HEK293 (cell line): ENCODE data around the gene TRIM3.

Experiments used
- CTCF ChIA-PET: fragments of 350-600 bp; formaldehyde crosslinking; extraction: SDS; loops from one replicate; lab custom pipeline; 2021; ENCODE audit warnings: antibody characterized with exemption; lab: Yijun Ruan, JAX
- POLR2A ChIA-PET: fragments of 300-600 bp; formaldehyde crosslinking; extraction: SDS; loops from one replicate; lab custom pipeline; 2020; ENCODE audit warnings: antibody characterized with exemption, inconsistent platforms; lab: Yijun Ruan, JAX
- H3K27ac ChIP-seq: fragments of 200-500 bp; sonication (Bioruptor generic); 2 replicates; pipeline ENCODE4 v1.5.1; 2014; ENCODE audit warnings: low read depth, low read length, control low read depth, inconsistent platforms; ENCODE audit errors: extremely low read depth
- H3K36me3 ChIP-seq, 2 experiments: fragments of 200-500 bp in 1 of 2; sonication (Bioruptor generic) in 1 of 2; 1 replicate in 1 of 2; 2 replicates in 1 of 2; pipeline ENCODE4 v1.5.1; 2014 to 2017; ENCODE audit warnings: inconsistent platforms in 2 of 2, low read length in 2 of 2; ENCODE audit not compliant: control insufficient read depth in 2 of 2, insufficient read depth in 1 of 2
- H3K4me1 ChIP-seq: fragments of 200-500 bp; sonication (Bioruptor generic); 2 replicates; pipeline ENCODE4 v1.5.1; 2014; ENCODE audit warnings: mild to moderate bottlenecking, low read length, inconsistent platforms; ENCODE audit not compliant: control insufficient read depth, insufficient read depth
- H3K4me3 ChIP-seq: 2 replicates; pipeline ENCODE4 v1.5.1; 2011; ENCODE audit warnings: low read depth, mild to moderate bottlenecking, control low read depth, low read length, moderate library complexity
- H3K9me3 ChIP-seq: fragments of 200-500 bp; sonication (Bioruptor generic); 2 replicates; pipeline ENCODE4 v1.5.1; 2014; ENCODE audit warnings: low read depth, low read length, inconsistent platforms; ENCODE audit not compliant: control insufficient read depth, insufficient read depth
- BCL11B ChIP-seq: fragments of 450-650 bp; formaldehyde crosslinking; IDR thresholded peaks from 2 replicates; pipeline ENCODE4 v1.5.1; 2016; ENCODE audit warnings: low read depth, missing biosample characterization, missing genetic modification characterization
- CTCF ChIP-seq: fragments of 450-650 bp; formaldehyde crosslinking; IDR thresholded peaks from 2 replicates; pipeline ENCODE4 v1.5.1; 2016; ENCODE audit warnings: missing biosample characterization, missing genetic modification characterization
- FEZF1 ChIP-seq: fragments of 450-650 bp; formaldehyde crosslinking; IDR thresholded peaks from 2 replicates; pipeline ENCODE4 v1.5.1; 2016; ENCODE audit warnings: missing biosample characterization, missing genetic modification characterization
- GLI2 ChIP-seq: fragments of 450-650 bp; formaldehyde crosslinking; IDR thresholded peaks from 2 replicates; pipeline ENCODE4; 2017; ENCODE audit warnings: missing biosample characterization, missing genetic modification characterization, low read depth, borderline replicate concordance
- KLF9 ChIP-seq: fragments of 450-650 bp; formaldehyde crosslinking; IDR thresholded peaks from 2 replicates; pipeline ENCODE4 v1.5.1; 2016; ENCODE audit warnings: missing biosample characterization, missing genetic modification characterization, low read depth
- PATZ1 ChIP-seq: fragments of 450-650 bp; formaldehyde crosslinking; IDR thresholded peaks from 2 replicates; pipeline ENCODE4 v1.5.1; 2016; ENCODE audit warnings: missing biosample characterization, missing genetic modification characterization
- RBAK ChIP-seq: fragments of 450-650 bp; formaldehyde crosslinking; IDR thresholded peaks from 2 replicates; pipeline ENCODE4 v1.5.1; 2016; ENCODE audit warnings: missing biosample characterization, missing genetic modification characterization
- TRIM28 ChIP-seq: IDR thresholded peaks from 2 replicates; pipeline ENCODE4 v1.6.1; 2011; ENCODE audit warnings: low read length, control low read depth, borderline replicate concordance
- YY2 ChIP-seq: fragments of 450-650 bp; formaldehyde crosslinking; IDR thresholded peaks from 2 replicates; pipeline ENCODE4 v1.5.1; 2016; ENCODE audit warnings: missing biosample characterization, missing genetic modification characterization
- ZBTB17 ChIP-seq: fragments of 450-650 bp; formaldehyde crosslinking; IDR thresholded peaks from 2 replicates; pipeline ENCODE4 v1.5.1; 2016; ENCODE audit warnings: missing biosample characterization, missing genetic modification characterization
- ZBTB7A ChIP-seq: fragments of 450-650 bp; formaldehyde crosslinking; IDR thresholded peaks from 2 replicates; pipeline ENCODE4 v1.5.1; 2016; ENCODE audit warnings: low read depth, missing biosample characterization, missing genetic modification characterization
- ZNF202 ChIP-seq: fragments of 450-650 bp; formaldehyde crosslinking; IDR thresholded peaks from 2 replicates; pipeline ENCODE4 v1.5.1; 2016; ENCODE audit warnings: missing biosample characterization, missing genetic modification characterization, borderline replicate concordance
- ZNF266 ChIP-seq: fragments of 450-650 bp; formaldehyde crosslinking; IDR thresholded peaks from 2 replicates; pipeline ENCODE4 v1.5.1; 2016; ENCODE audit warnings: missing biosample characterization, missing genetic modification characterization, low read depth
- ZNF350 ChIP-seq: fragments of 450-650 bp; formaldehyde crosslinking; IDR thresholded peaks from 2 replicates; pipeline ENCODE4 v1.5.0; 2017; ENCODE audit warnings: missing biosample characterization, mild to moderate bottlenecking, missing genetic modification characterization
- ZNF398 ChIP-seq: fragments of 450-650 bp; formaldehyde crosslinking; IDR thresholded peaks from 2 replicates; pipeline ENCODE4 v1.5.1; 2017; ENCODE audit warnings: missing biosample characterization, missing genetic modification characterization
- ZNF423 ChIP-seq: fragments of 450-650 bp; formaldehyde crosslinking; IDR thresholded peaks from 2 replicates; pipeline ENCODE4 v1.5.1; 2016; ENCODE audit warnings: missing biosample characterization, missing genetic modification characterization
- ZNF561 ChIP-seq: fragments of 450-650 bp; IDR thresholded peaks from 2 replicates; pipeline ENCODE4 v1.5.1; 2018; ENCODE audit warnings: missing biosample characterization, missing genetic modification characterization, borderline replicate concordance
- ZNF580 ChIP-seq: fragments of 450-650 bp; formaldehyde crosslinking; IDR thresholded peaks from 2 replicates; pipeline ENCODE4 v1.5.1; 2016; ENCODE audit warnings: missing biosample characterization, missing genetic modification characterization
- ZNF654 ChIP-seq: fragments of 450-650 bp; formaldehyde crosslinking; IDR thresholded peaks from 2 replicates; pipeline ENCODE4 v1.5.1; 2016; ENCODE audit warnings: low read depth, missing biosample characterization, missing genetic modification characterization
- TF ChIP-seq, protein P1 (sequence below): fragments of 450-650 bp; formaldehyde crosslinking; IDR thresholded peaks from 2 replicates; pipeline ENCODE4 v1.5.1; 2016; ENCODE audit warnings: missing biosample characterization, missing genetic modification characterization
- TF ChIP-seq, protein P2 (sequence below): fragments of 450-650 bp; formaldehyde crosslinking; IDR thresholded peaks from 2 replicates; pipeline ENCODE4 v1.5.1; 2016; ENCODE audit warnings: missing biosample characterization, missing genetic modification characterization

Gene TRIM3

DNA sequence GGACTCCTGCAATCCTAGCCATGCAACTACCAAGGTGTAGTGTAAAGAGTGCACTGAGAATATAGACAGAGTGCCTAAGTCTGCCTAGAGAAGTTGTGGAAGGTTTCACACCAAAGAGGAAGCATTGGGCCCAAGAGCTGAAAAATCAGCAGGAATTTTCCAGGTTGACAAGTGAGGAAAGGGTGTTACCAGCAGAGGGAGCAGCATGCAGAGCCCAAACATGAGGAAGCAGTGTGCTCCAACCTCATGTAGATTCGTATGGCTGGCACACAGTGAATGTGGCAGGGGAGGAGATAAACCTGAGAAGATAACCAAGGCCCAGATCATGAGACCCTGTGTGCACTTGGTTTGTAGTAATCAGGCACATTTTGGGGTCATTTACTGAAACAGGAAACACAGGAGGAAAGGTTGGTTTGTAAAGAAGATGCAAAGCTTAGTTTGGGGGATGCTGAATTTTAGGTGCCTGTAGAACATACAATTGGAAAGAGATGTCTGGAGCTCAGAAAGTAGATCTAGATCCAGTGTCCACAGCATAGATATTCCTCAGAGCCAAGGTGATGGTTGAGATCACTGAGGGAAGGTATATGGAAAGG is 34.7 kb downstream of the TRIM3 start:
- TF ChIP-seq ZNF654 (tag by site-specific recombination) (peak; percentile 35), ZNF398 (tag by site-specific recombination) (no peak), ZBTB17 (tag by site-specific recombination) (peak; percentile 41; the same call in 1 of the 2 replicates), CTCF (tag by site-specific recombination) (peak; percentile 56; the same call in 1 of the 2 replicates)
- TF ChIP-seq, all 188 proteins: peak for 3
- POLR2A ChIA-PET, result interaction anchor here (0.9 to 1.0 kb wide), 2 partner anchors 20 to 42 kb away, joined by 3 read pairs; partner anchors contain the start of genes APBB1, ARFIP2 and TIMM10B
- Histone ChIP-seq H3K9me3 (no peaks in the 10 kb centered on the region), H3K36me3 (no peaks in the 10 kb centered on the region), H3K4me3 (no peak overlapping the region), H3K27ac (no peak overlapping the region), H3K4me1 (no peaks in the 10 kb centered on the region)
- CTCF ChIA-PET, result interaction anchor here (0.6 to 11.2 kb wide), 35 partner anchors 10 to 319 kb away, joined by 3 to 228 read pairs (median 4); partner anchors contain the start of genes APBB1 and SMPD1

GRCh38 chr11:6437993-6438392 is 35.7 kb downstream of the TRIM3 start:
- Histone ChIP-seq H3K4me3 (no peak overlapping the region), H3K27ac (no peak overlapping the region), H3K4me1 (no peaks in the 10 kb centered on the region), H3K9me3 (no peaks in the 10 kb centered on the region), H3K36me3 (no peaks in the 10 kb centered on the region)
- ChIA-PET POLR2A (interaction anchor here (0.9 kb wide), 1 partner anchor 19 kb away, joined by 4 read pairs; the partner anchor contains the start of gene APBB1), CTCF (interaction anchor here (0.6 to 11.2 kb wide), 23 partner anchors 9 to 1252 kb away, joined by 3 to 228 read pairs (median 5); partner anchors contain the start of genes APBB1 and SMPD1)
- no peak for TF ChIP-seq GLI2
- TF ChIP-seq, protein P1, sequence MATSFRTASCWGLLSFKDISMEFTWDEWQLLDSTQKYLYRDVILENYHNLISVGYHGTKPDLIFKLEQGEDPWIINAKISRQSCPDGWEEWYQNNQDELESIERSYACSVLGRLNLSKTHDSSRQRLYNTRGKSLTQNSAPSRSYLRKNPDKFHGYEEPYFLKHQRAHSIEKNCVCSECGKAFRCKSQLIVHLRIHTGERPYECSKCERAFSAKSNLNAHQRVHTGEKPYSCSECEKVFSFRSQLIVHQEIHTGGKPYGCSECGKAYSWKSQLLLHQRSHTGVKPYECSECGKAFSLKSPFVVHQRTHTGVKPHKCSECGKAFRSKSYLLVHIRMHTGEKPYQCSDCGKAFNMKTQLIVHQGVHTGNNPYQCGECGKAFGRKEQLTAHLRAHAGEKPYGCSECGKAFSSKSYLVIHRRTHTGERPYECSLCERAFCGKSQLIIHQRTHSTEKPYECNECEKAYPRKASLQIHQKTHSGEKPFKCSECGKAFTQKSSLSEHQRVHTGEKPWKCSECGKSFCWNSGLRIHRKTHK (tag by site-specific recombination), result no peak
- TF ChIP-seq ZBTB7A (tag by site-specific recombination), result no peak
- TF ChIP-seq, all 188 proteins: peak for 0

DNA sequence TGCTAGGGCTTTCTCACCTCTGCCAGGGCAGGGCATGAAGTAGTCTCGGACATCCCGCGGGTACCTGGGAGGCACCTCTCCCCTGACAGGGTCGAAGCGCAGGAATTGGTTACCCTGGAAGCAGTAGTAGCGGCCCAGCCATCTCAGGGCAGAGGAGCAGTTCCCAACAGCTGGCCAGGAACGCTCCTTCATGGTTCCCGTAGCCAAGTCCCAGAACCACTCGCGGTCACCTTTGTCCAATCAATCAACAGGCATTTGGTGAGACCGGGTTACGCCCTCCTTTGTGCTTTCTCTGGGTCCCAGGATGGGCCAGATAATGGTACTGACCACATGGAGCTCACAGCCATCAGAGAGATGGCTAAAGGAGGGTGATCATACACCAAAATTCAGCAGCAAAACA is 36.3 kb downstream of the TRIM3 start:
- TF ChIP-seq ZBTB17 (tag by site-specific recombination), result no peak
- TF ChIP-seq YY2 (tag by site-specific recombination), result no peak
- TF ChIP-seq KLF9 (tag by site-specific recombination), result no peak
- no peak for TF ChIP-seq ZNF350 (tag by site-specific recombination)
- no peak for TF ChIP-seq RBAK (tag by site-specific recombination)
- TF ChIP-seq TRIM28, result no peak
- no peak for TF ChIP-seq ZNF202 (tag by site-specific recombination)
- TF ChIP-seq PATZ1 (tag by site-specific recombination), result no peak
- no peak for TF ChIP-seq ZNF423
- TF ChIP-seq ZNF561 (tag by site-specific recombination), result no peak
- TF ChIP-seq ZNF580 (tag by site-specific recombination), result no peak
- no peak for TF ChIP-seq ZNF266
- no peak for TF ChIP-seq BCL11B (tag by site-specific recombination)
- TF ChIP-seq FEZF1, result no peak
- TF ChIP-seq, protein P2, sequence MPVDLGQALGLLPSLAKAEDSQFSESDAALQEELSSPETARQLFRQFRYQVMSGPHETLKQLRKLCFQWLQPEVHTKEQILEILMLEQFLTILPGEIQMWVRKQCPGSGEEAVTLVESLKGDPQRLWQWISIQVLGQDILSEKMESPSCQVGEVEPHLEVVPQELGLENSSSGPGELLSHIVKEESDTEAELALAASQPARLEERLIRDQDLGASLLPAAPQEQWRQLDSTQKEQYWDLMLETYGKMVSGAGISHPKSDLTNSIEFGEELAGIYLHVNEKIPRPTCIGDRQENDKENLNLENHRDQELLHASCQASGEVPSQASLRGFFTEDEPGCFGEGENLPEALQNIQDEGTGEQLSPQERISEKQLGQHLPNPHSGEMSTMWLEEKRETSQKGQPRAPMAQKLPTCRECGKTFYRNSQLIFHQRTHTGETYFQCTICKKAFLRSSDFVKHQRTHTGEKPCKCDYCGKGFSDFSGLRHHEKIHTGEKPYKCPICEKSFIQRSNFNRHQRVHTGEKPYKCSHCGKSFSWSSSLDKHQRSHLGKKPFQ (tag by site-specific recombination), result no peak
- Histone ChIP-seq H3K27ac (no peak overlapping the region), H3K9me3 (no peaks in the 10 kb centered on the region), H3K4me1 (no peaks in the 10 kb centered on the region), H3K36me3 (no peaks in the 10 kb centered on the region), H3K4me3 (no peak overlapping the region)
- CTCF ChIA-PET, result interaction anchor here (0.6 to 11.2 kb wide), 9 partner anchors 9 to 1252 kb away, joined by 3 to 228 read pairs (median 4); partner anchors contain the start of gene SMPD1
- POLR2A ChIA-PET, result interaction anchor here (0.9 kb wide), 1 partner anchor 18 kb away, joined by 4 read pairs; the partner anchor contains the start of gene APBB1
